Breast epithelium (tissue), 3 donors: ENCODE data around the gene STARD9.

Experiments used
- CTCF ChIP-seq, 3 donors: fragments of 450-650 bp; IDR thresholded peaks; one replicate each; pipeline ENCODE4 v1.5.1; 2016 to 2017; ENCODE audit warnings: antibody characterized with exemption in 3 of 3, mild to moderate bottlenecking in 3 of 3, moderate library complexity in 3 of 3
- POLR2AphosphoS5 ChIP-seq, 3 donors: sonication (generic); formaldehyde crosslinking; IDR thresholded peaks; one replicate each; pipeline ENCODE4 v1.6.1; 2017; ENCODE audit warnings: antibody characterized with exemption in 3 of 3

GRCh38 chr15:42674472-42674871, 99.1 kb downstream of the STARD9 start:
- TF ChIP-seq CTCF (IDR thresholded peaks at IDR 0.05) (no peak), POLR2AphosphoS5 (IDR thresholded peaks at IDR 0.05) (no peak)
